Fibroblast of skin of left biceps (primary cell): ENCODE data around the gene EPHA5.
A peak's percentile ranks its signal among the peaks of the same experiment; 100 is the strongest.

Experiments
- DNase-seq, 2 experiments: peaks; one replicate each; pipeline ENCODE4 v3.0.0-alpha.2; 2013; ENCODE audit warnings: low read depth in 2 of 2

Gene EPHA5

DNA sequence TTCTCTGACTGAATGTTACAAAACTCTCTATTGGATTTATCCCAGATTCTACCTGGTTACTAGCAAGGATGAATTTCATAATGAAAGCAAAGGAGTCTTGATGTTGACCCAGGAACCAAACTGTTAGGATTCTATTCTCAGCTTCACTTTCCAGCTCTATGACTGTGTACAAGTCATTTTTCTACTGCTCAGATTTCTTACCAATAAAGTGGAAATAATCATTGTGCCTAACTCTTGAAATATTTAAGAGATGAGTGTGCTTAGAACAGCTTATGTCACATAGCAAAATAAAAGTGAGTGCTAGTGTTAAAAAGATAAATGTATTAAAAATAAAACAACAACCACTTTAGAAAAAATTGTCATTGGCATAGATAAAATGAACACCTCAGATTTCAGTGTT lies 45.6 kb downstream of the EPHA5 start:
- DNase-seq: no peak

DNA sequence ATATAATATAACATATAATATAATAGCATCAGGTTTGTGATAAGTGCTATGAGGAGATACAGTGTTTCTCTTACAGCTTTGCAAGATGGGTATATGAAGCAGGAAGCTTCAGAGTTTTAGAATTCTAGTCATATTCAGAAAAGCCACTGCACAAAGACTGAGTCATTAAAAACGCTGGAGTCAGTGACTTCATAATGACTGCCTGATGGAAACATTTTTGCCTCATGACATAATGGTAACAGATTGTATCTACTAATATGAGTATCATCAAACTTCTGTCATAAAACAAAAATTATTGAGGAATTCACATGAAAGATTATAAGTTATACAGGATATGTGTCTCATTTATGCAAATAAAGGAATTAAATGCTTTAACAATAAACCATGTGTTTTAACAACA lies 46.8 kb downstream of the EPHA5 start:
- peak; percentile 45 to 46 for DNase-seq

DNA sequence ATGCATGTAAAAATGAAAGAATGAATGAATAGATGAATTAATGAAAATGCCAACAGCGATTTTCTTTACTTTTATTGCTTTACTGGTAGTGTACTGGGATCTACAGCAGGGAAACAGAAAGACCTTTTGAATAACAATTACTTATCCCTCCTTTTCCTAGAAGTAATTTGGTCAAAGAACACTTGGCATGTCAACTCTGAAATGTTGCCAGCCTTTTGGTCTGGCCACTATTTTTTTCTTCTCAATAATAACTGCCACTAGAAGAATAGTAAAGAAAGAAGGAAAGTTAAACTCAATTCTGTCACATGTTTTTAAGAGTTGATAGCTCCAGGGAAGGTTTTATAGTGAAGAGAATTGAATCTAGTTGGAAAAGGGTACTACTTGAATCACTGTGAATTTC lies 52.9 kb downstream of the EPHA5 start:
- DNase-seq: no peak

DNA sequence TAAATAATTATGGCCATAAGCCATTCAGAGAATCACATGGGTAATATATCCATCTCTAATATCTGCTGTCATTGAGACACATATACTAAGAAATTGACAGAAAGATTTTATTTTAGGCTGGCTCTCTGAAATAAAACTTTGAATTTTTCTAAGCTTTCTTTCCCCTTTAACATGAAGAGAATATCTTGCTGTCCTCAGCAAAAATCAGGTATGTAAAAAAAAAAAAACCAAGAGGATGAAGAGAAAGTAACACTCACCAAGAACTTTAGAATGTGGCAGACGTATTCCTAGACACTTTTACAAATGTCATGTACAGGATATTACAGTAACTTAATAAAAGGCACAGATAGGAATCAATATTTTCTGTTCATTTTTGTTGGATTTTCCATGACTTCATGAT lies 65.8 kb downstream of the EPHA5 start:
- no peak for DNase-seq

DNA sequence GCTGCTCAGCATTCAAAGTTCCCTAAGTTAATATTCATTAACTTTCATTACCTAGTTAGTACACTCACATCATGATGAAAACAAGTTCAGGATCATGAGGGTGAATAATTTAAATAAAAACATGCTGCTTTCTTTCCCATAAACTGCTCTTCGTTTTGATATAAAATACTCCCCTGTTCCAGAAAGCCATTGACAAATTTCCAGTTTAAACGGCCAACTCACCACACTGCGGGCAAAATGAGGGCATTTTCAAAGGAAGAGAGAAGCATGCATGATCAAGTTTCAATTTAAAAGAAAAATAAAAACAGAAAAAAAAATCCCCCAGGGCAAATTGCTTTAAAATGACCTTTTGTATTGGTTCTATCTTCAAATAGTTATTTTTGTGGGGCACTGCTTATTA lies 69.6 kb downstream of the EPHA5 start:
- no peak for DNase-seq

DNA sequence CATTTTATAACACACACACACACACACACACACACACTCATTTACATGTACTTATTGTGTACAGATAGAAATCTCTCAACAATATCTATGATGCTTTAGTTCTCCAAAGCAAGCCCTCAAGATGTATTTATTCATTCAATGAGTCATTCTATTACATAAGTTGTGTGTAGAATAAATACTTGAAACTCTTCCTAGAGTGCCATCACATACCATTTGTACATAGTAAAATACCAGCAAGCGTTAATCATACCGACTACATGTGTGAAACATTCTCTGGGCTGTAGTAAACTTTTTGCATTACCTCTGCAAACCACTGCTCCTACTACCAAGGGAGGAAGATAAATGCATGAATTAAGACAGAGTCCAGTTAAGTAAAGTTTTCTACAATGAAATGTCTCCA lies 70.9 kb downstream of the EPHA5 start:
- DNase-seq: peak; percentile 24 to 36

DNA sequence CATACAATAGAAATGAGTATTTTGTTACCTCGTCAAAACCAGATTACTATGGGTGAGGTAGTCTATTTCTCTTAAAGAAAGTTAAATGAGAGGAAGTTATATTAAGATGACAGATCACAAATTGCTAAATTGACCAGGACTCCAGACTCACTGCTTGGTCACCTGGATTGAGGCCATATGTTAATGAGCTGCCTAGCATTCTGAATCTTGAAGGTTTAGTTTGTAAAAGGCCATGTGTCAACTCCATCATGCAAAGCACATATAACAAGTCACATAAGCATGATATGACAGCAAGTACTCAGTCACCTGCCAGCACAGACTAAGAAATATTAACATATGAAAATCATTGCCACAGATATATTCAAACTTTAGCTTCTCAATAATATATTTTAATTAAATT lies 72.6 kb downstream of the EPHA5 start:
- DNase-seq: no peak

DNA sequence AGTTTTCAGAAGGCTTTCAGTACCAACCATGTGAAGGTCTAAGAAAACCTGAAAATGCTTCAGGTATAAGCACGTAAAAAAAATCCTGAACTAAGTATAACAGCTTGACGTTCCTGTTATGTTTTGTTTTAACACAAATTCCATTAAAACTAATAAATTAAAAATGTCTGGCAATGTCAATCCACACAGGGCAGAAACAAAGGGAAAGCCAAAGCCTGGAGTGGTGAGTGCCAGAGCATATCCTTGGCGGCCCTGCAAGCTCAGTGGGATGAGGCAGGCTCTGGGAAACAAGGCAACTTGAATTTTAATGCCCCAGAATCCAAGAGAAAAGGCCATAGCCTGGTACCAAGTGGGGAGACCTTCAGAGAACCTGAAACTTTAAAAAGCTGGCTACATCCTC lies 78.2 kb downstream of the EPHA5 start:
- no peak for DNase-seq

DNA sequence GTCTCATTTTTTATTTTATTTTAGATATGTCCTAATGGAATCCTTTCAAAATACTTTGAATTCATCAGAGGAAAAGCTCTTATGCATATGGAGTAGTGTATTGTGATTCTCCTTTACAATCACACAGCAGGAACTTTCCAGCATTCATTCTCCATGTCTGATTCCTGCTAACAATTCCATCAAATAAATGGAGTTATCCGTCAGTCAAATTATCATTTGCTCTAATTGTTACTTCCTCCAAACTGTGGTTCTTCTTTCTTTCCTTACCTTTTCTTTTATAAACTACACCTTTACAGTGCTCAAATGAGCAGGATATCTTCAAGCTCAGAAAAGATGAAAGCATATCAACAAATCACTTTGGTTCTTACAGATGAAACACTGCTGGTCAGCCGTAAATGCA lies 80.4 kb downstream of the EPHA5 start:
- DNase-seq: no peak

DNA sequence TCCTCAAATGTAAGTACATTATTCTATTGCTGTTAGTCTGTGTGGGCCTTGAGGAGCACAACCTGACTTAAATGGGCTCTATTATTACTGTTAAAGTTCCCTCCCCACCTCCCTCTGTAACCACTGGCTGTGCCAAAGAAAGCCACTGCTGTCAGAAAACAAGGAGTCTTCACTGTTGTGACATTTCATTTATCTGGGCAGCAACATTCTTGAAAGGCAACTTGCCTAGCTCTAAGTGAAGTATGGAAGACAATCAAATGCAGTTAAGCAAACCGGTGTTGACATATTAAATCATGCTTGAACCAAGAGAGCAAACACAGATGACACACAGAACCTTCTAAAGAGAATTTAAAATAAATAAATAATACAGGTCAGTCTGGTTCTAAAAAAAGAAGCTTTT lies 81.0 kb downstream of the EPHA5 start:
- DNase-seq: no peak

DNA sequence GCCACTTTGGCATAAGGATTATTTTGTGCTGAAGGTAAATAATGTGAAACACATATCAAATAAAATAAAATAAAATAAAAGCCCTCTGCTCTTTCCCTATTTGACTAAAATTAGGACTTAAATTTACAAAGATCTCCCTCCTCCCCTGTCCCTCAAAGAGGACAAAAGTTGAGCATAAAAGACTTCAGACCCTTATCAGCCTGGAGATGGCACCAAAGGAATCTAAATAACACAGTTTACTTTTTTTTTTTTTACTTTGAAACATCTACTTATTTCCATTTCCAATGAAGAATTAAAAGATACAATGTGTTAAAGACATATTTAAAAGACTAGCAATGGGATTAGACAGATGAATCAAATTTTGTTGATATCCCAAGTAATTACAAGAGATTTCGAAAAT lies 89.7 kb downstream of the EPHA5 start:
- DNase-seq: no peak

DNA sequence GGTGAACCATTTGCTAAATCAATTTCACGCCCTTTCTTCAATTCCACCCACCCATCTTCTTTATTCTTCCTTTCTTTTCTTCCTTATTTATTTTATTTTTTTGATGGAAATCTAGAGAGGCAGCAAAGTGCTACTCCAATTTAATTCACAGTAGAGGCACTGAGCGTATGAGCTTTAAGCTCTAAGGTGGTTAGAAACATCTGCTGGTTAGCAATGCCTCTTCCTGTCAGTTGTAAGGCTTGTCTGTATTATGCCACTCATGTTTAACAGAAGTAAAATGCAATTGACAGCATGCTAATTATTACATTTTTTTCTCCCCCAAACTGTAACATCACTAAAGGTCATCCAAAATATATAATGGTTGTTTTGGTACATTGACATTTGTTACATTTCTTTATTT lies 103.8 kb downstream of the EPHA5 start:
- no peak for DNase-seq

DNA sequence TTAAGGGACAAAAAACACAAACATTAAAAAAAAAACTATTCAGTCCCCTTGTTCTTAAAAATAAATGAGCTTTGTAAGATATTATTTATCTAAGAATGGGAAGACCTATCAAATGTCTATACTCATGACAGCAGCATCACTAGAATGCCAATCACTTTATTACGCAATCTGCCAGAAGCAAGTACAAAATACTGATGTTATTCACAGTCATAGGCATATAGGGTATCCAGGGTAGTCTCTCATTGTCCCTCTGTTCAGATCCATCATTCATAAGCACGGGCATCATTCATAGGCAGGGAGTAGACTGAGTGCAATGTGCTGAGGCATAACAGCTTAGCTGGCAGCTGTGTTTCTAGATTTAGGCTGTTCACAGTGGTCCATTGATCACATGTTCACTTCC lies 109.1 kb downstream of the EPHA5 start:
- DNase-seq: no peak

DNA sequence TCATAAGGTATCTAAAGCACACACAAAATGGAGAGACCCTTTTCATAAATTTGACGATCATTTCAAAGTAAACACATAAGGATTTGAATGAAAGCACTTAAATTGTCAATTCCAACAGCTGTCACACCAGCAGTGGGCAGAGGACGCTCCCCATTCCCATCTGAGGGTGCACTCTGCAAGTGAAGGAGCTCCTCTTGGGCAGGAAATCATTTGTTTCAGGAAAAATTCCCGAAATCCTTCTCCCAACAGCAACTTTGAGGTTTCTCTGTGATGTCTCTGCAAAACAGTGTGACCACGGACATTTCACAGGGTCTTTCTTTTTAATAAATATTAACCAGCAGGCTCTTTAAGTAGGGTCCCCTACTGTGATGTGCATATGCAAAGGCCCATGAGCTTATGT lies 111.0 kb downstream of the EPHA5 start:
- DNase-seq: no peak

DNA sequence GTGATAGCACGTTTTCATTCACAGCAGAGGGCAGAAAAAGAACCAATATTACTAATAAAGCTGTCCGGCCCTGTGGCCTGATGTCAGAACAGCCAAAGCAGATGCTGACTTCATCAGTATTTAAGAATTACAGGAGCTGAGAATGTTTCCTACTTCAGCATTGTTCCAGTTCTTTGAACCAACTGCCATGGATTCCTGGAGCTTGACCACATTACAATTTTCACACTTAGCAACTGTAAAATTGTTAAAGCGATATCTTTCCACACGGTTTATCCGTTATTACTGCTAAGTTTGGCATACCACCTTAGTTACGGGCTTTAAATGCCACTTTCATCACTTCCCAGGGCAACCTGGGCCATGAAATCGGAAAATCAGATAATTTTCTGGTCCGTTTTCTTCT lies 118.2 kb downstream of the EPHA5 start:
- DNase-seq: no peak

DNA sequence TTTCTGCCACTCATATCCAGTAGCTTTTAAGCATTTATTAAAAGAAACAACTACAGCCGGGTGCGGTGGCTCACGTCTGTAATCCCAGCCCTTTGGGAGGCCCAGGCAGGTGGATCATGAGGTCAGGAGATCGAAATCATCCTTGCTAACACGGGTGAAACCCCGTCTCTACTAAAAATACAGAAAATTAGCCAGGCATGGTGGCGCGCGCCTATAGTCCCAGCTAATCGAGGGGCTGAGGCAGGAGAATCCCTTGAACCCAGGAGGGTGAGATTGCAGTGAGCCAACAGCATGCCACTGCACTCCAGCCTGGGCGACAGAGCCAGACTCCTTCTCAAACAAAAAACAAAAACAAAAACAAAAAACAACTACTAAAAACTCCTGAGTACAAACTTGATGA lies 119.8 kb downstream of the EPHA5 start:
- DNase-seq: no peak

DNA sequence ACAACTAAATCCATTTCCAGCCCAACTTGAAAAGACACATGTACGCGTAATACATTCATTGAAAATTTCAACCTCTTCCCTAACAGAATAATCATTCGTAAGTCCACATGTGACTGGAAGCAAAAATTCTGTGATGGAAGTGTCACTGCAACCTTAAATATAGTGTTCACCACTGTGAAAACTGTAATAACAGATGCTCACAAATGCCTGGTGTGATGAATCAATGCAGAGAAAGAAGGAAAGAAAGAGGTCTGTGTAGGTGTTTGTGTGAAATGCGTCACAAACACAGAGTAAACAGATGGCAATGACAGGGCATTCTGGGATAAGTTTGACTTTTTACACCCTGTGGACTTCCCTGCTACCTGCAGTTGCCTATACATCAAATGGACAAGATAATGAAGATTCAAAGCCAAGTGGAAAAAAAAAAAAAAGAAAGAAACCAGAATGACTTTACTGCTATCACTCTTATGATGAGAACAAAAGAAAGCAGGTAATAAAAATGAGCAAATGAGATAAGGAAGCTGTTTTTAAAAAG lies 123.3 kb downstream of the EPHA5 start:
- no peak for DNase-seq

DNA sequence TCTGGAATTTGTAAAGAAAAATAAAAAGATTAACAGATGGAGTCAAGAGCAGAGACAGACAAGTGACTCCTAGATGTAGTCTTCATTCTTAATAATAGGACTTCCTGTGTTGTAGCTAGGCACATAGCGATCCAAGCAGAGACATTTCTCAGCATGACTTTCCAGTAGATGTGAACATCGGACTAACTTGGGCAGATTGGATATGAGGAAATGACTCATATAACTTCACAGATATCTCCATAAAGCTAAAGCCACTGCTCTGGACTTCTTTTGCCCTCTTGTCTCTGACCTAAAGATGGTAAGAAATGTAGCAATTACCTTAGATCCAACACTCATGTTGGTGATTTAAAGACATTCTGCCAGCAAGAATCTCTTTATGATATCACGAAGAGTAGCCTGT lies 131.7 kb downstream of the EPHA5 start:
- DNase-seq: no peak

DNA sequence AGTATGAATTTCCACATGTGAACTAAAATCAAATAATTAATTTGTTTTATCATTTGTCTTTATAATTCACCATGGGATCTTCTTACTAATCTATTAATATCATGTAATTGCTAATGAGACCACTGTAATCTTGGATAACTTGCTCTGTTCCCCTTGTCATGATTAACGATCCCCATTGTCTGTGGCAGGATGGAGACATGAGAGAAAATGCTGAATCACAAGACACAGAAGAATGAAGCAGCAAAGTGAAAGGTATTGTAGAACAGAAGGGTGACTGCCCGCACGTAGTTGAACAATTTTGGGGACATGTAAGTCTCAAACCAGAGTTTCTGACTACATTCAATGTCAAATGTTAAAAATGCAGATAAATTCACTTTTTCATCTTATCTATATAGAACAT lies 135.2 kb downstream of the EPHA5 start:
- no peak for DNase-seq

DNA sequence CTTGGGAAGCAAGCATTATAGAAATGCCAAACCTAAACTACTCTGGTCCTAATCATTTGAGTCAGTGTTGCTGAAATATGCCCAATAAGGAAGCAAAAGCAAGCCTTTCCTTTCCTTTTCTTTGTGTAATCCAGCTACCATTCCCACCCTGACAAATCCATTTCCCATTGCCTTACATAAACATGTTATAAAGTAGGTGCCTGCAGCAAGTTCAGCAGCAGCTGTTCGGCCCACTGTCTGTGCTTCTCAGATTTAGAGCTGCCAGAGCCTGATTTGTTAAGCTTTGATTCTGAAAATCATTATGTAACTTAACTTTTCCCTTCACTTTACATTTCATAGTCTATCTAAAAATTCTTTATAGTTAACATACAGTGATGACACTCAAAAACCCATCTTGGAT lies 148.6 kb downstream of the EPHA5 start:
- no peak for DNase-seq

DNA sequence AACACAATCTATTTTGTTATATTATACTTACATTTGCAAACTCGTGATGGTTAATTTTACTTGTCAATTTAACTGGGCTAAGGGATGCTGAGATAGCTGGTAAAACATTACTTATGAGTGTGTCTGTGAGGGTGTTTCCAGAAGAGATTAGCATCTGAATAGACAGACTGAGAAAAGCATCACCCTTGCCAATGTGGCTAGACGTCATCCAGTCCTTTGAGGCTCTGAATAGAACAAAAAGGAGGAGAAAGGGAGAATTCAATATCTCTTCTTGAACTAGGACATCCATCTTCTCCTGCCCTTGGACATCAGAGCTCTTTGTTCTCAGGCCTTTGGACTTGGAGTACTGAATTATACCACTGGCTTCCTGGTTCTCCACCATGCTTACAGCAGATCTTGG lies 154.6 kb downstream of the EPHA5 start:
- no peak for DNase-seq

DNA sequence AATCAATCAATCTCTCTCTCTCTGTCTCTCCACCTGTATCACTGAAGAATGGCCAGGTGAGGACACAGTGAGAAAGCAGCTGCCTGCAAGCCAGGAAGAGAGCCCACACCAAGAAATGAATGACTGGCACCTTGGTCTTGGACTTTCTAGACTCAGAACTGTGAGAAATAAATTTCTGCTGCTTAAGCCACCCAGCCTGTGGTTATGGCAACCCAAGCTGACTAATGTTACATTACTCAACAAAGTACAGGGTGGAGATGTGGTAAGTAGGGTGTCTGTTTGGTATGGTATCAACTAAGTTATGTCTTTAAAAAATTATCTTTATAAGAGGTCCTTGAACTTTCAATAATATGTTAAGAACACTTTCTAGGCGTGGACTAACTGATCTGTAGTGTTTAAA lies 159.3 kb downstream of the EPHA5 start:
- DNase-seq: peak; percentile 6 to 15

DNA sequence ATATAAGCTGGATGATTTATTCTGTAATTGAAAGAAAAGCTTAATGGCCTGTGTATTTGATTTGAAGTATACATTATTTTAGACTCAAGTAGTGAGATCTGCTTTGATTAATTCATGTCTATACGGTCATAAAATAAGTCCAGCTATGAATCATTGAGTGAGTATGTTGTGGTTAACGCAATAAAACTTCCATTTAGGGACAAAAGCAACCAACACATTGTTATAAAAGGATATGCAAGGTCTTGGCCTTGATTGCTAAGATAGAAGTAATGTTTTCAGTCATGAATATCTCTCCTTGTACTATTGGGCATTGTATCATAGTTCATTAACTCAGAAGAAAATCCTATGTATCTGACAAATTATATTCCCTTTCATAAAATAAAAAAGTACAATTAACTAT lies 162.1 kb downstream of the EPHA5 start:
- peak; percentile 82 to 84 for DNase-seq

DNA sequence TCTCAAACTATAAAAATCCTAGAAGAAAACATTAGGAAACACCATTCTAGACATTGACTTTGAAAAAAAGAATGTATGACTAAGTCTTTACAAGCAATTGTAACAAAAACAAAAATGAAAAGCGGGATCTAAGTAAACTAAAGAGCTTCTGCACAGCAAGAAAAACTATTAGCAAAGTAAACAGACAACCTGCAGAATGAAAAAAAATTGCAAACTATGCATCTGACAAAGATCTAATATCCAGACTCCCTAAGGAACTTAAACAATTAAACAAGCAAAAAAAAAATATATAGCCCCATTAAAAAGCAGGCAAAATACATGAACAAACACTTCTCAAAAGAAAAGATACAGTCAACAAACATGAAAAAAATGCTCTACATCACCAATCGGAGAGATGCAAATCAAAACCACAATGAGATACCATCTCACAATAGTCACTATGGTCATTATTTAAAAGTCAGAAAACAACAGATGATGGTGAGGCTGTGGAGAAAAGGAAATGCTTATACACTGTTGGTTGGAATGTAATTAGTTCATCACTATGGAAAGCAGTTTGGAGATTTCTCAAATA lies 168.1 kb downstream of the EPHA5 start:
- DNase-seq: peak; percentile 60 to 62
